COLO668 (cell line): Measurements from ENCODE around the gene MYMX.

Experiments
- DNase-seq: peaks from one replicate; lab custom pipeline; 2025; ENCODE audit not compliant: unreplicated experiment; lab: John Stamatoyannopoulos, UW

The MYMX gene

GRCh38 chr6:44249082-44249748 is 32.5 kb downstream of the MYMX start:
- DNase-seq: no peak

GRCh38 chr6:44250067-44250717 is 33.5 kb downstream of the MYMX start:
- DNase-seq: no peak

- no peak for DNase-seq
Observed at GRCh38 chr6:44250718-44251123, 34.0 kb downstream of the MYMX start.

GRCh38 chr6:44251576-44252524 is 35.1 kb downstream of the MYMX start:
- no peak for DNase-seq

- peak; percentile 48 for DNase-seq
Observed at GRCh38 chr6:44253307-44254101, 36.8 kb downstream of the MYMX start.

GRCh38 chr6:44254191-44255104 is 37.7 kb downstream of the MYMX start:
- DNase-seq: no peak

GRCh38 chr6:44255105-44255808 is 38.5 kb downstream of the MYMX start:
- DNase-seq: no peak

GRCh38 chr6:44255871-44256774 is 39.4 kb downstream of the MYMX start:
- DNase-seq: no peak

- DNase-seq: no peak
Observed at GRCh38 chr6:44256775-44257024, 40.0 kb downstream of the MYMX start.

- DNase-seq: peak; percentile 73
Observed at GRCh38 chr6:44257025-44257752, 40.5 kb downstream of the MYMX start, which contains the start of gene SLC35B2. Gene SLC35B2, minus strand, starts transcription at chr6:44257528. Its CDS starts 118 bp downstream, at chr6:44257410.

- no peak for DNase-seq
Observed at GRCh38 chr6:44257753-44258324, 41.1 kb downstream of the MYMX start.

GRCh38 chr6:44258325-44258863 is 41.7 kb downstream of the MYMX start:
- no peak for DNase-seq

- DNase-seq: no peak
Observed at GRCh38 chr6:44258921-44259320, 42.2 kb downstream of the MYMX start.

GRCh38 chr6:44260011-44260410 is 43.3 kb downstream of the MYMX start:
- DNase-seq: no peak

GRCh38 chr6:44260451-44261297 is 43.9 kb downstream of the MYMX start:
- no peak for DNase-seq

- no peak for DNase-seq
Observed at GRCh38 chr6:44261581-44261980, 44.9 kb downstream of the MYMX start.
